G401.6 (cell line): ENCODE data around the gene LRRC3B.

Experiments
- FAIRE-seq: peaks from 2 replicates; lab custom pipeline; 2012; peaks lifted over from hg19 to GRCh38; lab: Jason Lieb, UNC

The LRRC3B gene

DNA sequence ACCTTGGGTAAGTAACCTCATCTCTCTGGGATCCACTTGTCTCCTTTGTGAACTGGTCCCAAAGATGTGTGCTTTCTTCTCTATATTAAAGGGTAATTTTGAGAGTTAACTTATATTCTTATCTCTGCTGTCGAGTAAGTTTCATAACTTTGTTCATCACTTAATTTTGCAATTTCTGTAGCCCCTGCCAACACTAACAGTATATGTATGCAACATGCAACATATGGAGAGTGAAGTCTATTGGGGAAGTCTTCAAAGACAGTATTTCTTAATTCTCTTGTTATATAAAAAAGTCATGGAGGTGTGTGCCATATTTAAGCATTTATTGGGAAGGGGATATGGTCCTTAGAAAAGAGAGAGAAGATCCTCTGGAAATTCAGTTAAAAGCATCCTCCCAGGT lies 85.9 kb downstream of the LRRC3B start:
- FAIRE-seq = no peak

DNA sequence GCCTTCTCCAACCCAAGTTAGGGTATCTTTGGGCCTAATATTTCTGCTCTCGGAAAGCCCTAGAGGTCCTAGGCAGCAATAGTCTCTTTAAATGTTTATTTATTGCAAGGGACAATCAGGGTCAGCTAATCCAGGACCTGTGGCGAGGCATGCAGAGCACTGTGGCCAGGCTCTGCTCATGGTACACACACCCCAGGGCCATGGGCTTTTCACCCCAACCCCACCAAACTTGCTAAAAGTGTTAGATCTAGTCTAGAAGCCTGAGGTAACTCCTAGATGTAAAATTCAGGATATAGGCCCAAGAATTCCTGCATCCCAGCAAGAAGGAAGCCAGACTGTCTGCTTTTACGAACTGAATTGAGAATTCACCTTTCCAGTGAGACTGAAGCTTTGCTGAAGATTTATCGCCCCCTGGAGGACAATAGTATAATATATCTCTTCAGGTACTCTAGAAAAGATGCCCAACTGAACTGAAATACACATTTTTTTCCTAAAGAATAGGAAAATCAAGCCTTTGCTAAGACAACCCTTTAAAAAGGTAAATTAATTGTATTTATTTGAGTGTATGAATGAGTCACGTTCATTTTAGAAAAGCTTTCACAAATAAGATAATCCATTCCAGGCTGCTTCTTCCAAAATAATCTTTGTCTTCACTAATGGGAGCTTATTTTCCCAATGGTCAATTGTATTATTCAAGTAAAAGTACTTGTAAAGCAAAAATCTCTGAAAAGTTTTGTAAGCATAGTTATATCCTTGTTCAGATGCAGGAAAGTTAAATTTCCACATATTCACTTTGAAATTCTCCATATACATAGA lies 89.8 kb downstream of the LRRC3B start:
- no peak for FAIRE-seq

DNA sequence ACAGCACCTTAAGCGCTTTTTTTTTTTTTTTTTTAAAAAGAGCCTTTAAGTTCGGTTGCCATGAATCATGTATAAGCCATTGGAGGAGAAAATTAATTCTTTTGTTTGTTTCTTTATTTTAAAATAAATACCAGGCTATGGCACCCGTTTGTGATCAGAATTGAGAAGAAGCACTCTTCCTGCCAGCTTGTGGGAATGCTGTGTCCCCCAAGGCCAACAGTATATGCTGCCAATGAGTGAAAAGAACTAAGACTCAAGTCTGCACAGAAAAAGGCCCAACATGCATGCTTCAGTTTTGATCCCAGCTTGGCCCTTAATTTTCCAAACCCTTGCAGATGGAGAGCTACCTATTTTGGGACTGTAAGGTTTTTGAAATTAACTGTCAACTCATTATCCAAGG lies 90.5 kb downstream of the LRRC3B start:
- FAIRE-seq = no peak

DNA sequence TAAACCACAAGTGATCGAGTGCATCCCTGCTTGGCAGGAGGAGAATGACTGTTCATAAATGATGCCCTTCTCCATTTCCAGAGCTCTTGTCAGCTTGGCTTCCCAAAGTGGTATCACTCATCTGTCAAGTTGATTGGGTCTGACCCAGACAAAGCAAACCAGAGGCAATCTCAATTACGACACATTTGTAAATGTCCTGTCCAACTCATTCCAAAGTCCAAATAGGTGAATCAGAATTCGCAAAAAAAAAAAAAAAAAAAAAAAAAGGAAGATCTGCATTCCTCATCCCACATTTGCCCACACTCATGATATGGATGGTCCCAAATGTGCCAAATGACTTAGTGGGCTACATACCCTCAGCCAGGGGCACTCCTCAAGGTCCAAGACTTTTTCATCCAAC lies 91.9 kb downstream of the LRRC3B start:
- FAIRE-seq = no peak

DNA sequence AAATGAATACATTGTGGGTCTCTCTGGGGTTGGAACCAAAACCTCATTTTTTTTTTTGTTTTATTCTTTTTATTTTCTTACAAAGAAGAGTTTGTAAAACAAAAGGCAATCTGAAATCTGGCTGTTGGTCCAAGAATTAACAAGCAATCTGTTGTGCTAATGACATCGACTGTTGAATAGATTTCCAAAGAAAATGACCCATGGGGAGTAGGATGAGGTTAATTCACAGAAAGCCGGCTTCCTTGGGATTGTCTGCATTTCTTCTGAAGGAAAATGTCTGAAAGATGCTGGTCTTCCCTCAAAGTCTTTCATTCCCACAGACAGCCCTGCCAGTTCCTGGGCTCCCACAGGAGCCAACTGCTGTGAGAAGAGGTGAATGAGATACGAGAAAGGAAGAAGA lies 92.9 kb downstream of the LRRC3B start:
- FAIRE-seq = no peak

DNA sequence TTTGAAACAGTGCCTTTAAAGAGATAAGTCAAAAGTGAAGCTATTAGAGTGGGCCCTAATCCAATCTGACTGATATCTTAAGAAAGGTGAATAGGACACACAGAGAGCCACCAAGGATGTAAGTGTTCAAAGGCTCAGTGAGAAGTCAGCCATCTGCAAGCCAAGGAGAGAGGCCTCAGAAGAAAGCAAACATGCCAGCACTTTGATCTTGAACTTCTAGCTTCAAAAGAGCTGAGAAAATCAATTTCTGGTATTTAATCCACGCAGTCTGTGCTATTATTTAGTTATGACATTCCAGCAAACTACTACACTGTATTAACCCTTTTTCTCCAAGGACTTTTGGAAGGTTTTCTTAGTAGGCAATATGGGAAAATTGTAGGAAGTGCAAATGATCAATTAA lies 95.7 kb downstream of the LRRC3B start:
- FAIRE-seq = no peak

DNA sequence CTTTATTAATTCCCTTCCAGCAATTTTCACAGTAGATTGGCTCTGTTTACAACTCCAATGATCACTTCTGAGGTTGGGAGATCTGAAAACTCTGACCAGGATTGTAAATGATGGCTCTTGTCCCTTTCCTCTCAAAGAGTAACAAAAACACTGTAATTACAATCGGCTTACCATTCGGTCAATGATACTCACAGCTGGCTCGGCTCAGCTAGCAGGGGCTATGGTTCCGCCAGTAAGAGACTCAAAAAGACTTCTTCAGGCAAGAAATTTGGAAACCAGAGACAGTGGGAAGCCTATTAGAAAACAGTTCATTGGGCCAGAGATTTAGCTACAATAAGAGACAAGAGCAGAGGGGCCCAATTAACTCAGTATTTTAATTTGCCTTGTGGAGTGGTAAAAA lies 96.6 kb downstream of the LRRC3B start:
- FAIRE-seq = no peak

DNA sequence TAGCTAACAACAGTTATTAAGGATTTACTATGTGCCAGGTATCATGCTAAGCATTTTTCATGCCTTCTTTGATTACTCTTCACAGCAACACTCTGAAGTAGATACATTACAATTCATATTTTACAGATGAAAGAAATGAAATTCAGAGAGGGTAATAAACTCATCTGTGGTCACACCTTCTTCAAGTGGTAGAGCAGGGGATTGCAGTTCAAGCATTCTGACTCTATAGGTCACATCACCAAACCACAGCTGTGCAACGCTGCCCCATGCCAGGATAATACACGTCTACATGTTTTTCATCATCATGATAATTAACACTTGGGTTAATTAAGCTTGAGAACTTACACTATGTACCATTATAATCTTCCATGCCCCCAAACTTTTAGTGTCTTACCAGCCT lies 98.5 kb downstream of the LRRC3B start:
- no peak for FAIRE-seq

DNA sequence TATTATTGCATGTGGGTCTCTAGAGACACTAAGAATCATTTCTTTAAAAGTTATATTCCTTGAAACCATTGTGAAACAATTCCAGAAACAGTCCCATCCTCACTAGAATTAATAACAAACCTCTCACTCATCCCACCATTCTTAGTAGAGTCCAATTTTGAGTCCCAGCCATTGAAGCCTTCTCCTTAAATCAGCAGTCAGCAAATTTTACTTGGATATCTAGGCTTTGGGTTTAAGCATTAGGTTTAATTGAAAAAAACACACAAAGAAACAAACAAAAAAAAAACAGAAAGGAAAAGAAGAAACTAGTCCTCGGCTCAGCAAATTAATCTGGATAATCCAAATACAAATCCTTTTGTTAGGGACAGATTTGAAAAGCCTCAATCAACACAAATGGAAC lies 109.3 kb downstream of the LRRC3B start:
- FAIRE-seq = no peak

DNA sequence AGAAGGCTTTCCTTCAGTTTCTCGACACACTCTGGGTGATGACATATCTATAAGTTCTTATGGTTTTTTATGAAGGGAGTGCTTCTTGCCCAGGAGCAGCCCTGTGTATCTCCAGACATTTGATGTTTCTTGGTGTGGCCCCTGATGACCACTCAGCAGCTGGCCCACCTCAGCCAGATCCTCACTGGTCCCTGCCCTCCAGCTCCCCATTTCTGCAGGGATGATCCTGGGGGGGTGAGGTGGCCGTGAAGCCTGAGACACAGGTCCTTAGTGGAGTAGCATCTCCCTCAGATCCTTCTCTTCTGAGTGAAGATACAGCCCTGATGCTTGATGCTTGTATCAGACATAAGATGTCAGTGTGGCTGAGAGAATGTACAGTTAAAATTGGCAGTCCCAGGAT lies 127.7 kb downstream of the LRRC3B start:
- no peak for FAIRE-seq

DNA sequence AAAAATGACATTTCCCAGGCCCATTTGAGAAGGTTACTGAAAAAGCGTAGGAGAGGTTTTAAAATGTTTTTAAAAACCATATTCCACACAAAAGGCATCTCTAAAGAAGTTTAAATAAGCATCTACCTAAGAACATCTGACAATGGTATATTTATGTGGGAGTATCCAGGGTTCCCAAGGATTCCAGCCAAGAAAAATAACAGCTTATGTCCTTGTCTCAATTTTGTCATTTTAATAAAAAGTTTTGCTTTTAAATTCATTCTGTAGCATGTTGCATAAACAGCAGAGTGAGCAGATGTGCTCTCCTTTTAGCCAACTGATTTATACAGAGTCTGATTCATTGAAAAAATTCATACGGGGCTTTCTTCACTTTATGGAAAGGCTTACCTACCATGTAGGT lies 129.9 kb downstream of the LRRC3B start:
- FAIRE-seq = no peak

DNA sequence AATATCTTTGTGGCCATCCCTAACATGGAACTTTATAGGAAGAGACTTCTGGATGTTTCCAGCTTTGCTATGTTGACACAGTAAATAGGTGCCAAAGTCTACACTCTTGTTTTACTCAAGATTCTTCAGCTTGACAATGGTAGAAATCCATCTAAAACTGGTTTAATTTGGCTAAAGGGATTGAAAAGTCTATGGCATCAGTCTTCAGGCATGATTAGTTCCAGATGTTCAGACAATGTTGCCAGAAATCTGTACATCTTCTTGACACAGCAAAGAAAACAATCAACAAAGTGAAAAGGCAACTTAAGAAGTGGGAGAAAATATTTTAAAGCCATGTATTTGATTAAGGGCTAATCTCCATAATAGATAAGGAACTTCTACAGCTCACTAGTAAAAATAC lies 130.5 kb downstream of the LRRC3B start:
- FAIRE-seq = no peak

DNA sequence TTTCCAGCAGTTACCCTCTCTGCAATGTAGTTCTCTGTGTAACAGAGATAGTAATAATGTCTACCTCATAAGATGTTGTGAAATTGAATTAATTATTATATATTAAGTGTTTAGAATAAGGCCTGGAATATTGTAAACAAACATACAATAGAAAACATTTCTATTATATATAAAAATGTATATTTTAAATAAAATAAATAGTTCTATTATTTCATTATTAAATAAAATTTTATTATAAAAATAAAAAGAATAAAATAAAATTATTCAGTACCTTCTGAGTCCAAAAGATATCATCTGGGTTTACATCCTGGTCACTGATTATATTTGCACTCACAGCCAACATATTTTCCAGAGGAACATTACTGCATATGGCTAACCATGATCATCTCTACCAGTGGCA lies 135.4 kb downstream of the LRRC3B start:
- peak; percentile 34 for FAIRE-seq
